Ishikawa (cell line): ENCODE measurements around the gene DNAH2.

ENCODE experiments used
- CEBPB ChIP-seq: IDR thresholded peaks from 2 replicates; pipeline ENCODE4 v1.6.1; 2012
- CREB1 ChIP-seq: IDR thresholded peaks from 2 replicates; pipeline ENCODE4 v1.6.1; 2012; ENCODE audit warnings: low read depth
- EGR1 ChIP-seq: IDR thresholded peaks from 2 replicates; pipeline ENCODE4 v1.6.1; 2012
- EP300 ChIP-seq: IDR thresholded peaks from 2 replicates; pipeline ENCODE4 v1.6.1; 2012; ENCODE audit warnings: borderline replicate concordance
- FOXM1 ChIP-seq: IDR thresholded peaks from 2 replicates; pipeline ENCODE4 v1.6.1; 2012; ENCODE audit warnings: low read depth, borderline replicate concordance
- NFIC ChIP-seq: IDR thresholded peaks from 2 replicates; pipeline ENCODE4 v1.6.1; 2012
- RAD21 ChIP-seq: IDR thresholded peaks from 2 replicates; pipeline ENCODE4 v1.6.1; 2012; ENCODE audit warnings: low read depth
- TAF1 ChIP-seq: IDR thresholded peaks from 2 replicates; pipeline ENCODE4 v1.6.1; 2012; ENCODE audit warnings: low read depth, mild to moderate bottlenecking
- TCF12 ChIP-seq: IDR thresholded peaks from 2 replicates; pipeline ENCODE4 v1.6.1; 2012; ENCODE audit warnings: low read depth
- TEAD4 ChIP-seq: IDR thresholded peaks from 2 replicates; pipeline ENCODE4 v1.6.1; 2012
- YY1 ChIP-seq: IDR thresholded peaks from 2 replicates; pipeline ENCODE4 v1.6.1; 2012; ENCODE audit warnings: low read depth
- ZBTB7A ChIP-seq: IDR thresholded peaks from 2 replicates; pipeline ENCODE4 v1.6.1; 2012; ENCODE audit warnings: low read depth
- TF ChIP-seq, protein P1 (sequence below): IDR thresholded peaks from 2 replicates; pipeline ENCODE4 v1.6.1; 2012
- TF ChIP-seq, protein P2 (sequence below): IDR thresholded peaks from 2 replicates; pipeline ENCODE4 v1.6.1; 2012
- TF ChIP-seq, protein P3 (sequence below): IDR thresholded peaks from 2 replicates; pipeline ENCODE4 v1.6.1; 2012; ENCODE audit warnings: low read depth, mild to moderate bottlenecking

DNAH2 gene, protein sequence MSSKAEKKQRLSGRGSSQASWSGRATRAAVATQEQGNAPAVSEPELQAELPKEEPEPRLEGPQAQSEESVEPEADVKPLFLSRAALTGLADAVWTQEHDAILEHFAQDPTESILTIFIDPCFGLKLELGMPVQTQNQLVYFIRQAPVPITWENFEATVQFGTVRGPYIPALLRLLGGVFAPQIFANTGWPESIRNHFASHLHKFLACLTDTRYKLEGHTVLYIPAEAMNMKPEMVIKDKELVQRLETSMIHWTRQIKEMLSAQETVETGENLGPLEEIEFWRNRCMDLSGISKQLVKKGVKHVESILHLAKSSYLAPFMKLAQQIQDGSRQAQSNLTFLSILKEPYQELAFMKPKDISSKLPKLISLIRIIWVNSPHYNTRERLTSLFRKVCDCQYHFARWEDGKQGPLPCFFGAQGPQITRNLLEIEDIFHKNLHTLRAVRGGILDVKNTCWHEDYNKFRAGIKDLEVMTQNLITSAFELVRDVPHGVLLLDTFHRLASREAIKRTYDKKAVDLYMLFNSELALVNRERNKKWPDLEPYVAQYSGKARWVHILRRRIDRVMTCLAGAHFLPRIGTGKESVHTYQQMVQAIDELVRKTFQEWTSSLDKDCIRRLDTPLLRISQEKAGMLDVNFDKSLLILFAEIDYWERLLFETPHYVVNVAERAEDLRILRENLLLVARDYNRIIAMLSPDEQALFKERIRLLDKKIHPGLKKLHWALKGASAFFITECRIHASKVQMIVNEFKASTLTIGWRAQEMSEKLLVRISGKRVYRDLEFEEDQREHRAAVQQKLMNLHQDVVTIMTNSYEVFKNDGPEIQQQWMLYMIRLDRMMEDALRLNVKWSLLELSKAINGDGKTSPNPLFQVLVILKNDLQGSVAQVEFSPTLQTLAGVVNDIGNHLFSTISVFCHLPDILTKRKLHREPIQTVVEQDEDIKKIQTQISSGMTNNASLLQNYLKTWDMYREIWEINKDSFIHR (N-terminal part only)

DNA sequence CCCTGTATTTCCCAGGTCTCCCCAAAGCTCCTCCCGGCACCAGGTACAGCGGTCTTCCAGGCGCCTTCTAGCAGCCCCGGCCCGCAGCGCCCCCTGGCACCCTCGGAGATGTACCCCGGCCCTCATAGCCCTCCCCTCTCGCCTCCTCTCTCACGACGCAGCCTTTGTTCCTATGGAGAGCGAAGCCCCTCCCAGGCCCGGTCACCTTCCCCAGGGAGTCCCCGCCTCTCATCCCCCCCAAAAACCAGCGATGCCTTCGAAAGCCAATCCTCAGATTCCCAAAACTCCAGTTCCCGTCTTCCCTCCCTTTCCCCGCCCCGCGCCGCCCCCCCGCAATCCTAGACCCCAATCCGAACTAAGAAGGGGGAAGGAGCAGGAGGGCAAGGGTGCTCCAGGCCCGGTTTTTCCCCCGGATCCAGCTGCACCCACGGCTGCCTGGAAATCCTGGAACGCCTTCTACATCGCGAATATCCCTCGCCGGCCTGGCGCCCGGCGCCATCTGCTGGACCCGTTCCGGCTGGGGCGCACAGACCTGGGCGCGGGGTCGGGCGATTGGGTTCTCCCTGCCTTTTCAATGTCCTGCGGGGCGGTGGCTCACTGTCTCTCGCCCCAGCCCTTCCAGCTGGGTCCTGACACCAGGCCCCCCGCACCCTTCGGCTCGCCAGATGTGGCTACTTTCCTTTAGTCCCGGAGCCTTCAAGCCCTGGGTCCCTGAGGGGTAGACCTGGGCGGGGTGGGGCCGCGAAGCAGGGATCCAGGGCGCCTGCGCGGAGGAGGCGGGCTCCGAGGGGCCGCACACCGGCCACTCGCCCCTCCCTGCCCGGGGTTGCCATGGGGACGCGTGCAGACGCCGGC is at the start of gene DNAH2:
Gene DNAH2 (plus strand): TSS at position 844 of the 855 bp plus-strand sequence. CDS start 1,991 bp downstream, outside the sequence.
- TF ChIP-seq TCF12, result peak; percentile 79
- no peak for TF ChIP-seq CEBPB
- no peak for TF ChIP-seq EP300
- peak; percentile 63 for TF ChIP-seq TEAD4
- TF ChIP-seq TAF1, result peak; percentile 68
- TF ChIP-seq FOXM1, result no peak
- TF ChIP-seq RAD21, result peak; percentile 63
- no peak; the same call in 1 of the 2 replicates for TF ChIP-seq ZBTB7A
- TF ChIP-seq CREB1, result 0 out of 2 replicates have a peak, but pooled peaks have one; percentile 13
- TF ChIP-seq EGR1, result peak; percentile 19; the same call in 1 of the 2 replicates
- peak; percentile 81 for TF ChIP-seq YY1
- TF ChIP-seq, protein P1, sequence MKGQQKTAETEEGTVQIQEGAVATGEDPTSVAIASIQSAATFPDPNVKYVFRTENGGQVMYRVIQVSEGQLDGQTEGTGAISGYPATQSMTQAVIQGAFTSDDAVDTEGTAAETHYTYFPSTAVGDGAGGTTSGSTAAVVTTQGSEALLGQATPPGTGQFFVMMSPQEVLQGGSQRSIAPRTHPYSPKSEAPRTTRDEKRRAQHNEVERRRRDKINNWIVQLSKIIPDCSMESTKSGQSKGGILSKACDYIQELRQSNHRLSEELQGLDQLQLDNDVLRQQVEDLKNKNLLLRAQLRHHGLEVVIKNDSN, result no peak
- TF ChIP-seq, protein P2, sequence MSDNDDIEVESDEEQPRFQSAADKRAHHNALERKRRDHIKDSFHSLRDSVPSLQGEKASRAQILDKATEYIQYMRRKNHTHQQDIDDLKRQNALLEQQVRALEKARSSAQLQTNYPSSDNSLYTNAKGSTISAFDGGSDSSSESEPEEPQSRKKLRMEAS, result peak; percentile 77
- peak; percentile 59 for TF ChIP-seq NFIC

DNA sequence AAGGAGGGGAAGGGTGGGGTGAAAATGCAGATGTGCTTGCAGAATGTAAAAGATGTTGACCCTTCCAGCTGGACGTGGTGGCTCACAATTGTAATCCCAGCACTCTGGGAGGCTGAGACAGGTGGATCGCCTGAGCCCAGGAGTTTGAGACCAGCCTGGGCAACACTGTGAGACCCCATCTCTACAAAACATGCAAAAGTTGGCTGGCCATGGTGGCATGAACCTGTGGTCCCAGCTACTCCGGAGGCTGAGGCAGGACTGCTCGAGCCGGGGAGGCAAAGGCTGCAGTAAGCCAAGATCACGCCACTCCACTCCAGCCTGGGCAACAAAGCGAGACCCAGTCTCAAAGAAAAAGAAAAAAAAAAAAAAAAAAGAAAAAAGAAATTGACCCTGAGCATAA is 49.1 kb upstream of the DNAH2 start:
- TF ChIP-seq EP300 (no peak), NFIC (no peak)
- TF ChIP-seq, protein P3, sequence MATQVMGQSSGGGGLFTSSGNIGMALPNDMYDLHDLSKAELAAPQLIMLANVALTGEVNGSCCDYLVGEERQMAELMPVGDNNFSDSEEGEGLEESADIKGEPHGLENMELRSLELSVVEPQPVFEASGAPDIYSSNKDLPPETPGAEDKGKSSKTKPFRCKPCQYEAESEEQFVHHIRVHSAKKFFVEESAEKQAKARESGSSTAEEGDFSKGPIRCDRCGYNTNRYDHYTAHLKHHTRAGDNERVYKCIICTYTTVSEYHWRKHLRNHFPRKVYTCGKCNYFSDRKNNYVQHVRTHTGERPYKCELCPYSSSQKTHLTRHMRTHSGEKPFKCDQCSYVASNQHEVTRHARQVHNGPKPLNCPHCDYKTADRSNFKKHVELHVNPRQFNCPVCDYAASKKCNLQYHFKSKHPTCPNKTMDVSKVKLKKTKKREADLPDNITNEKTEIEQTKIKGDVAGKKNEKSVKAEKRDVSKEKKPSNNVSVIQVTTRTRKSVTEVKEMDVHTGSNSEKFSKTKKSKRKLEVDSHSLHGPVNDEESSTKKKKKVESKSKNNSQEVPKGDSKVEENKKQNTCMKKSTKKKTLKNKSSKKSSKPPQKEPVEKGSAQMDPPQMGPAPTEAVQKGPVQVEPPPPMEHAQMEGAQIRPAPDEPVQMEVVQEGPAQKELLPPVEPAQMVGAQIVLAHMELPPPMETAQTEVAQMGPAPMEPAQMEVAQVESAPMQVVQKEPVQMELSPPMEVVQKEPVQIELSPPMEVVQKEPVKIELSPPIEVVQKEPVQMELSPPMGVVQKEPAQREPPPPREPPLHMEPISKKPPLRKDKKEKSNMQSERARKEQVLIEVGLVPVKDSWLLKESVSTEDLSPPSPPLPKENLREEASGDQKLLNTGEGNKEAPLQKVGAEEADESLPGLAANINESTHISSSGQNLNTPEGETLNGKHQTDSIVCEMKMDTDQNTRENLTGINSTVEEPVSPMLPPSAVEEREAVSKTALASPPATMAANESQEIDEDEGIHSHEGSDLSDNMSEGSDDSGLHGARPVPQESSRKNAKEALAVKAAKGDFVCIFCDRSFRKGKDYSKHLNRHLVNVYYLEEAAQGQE, result no peak

DNA sequence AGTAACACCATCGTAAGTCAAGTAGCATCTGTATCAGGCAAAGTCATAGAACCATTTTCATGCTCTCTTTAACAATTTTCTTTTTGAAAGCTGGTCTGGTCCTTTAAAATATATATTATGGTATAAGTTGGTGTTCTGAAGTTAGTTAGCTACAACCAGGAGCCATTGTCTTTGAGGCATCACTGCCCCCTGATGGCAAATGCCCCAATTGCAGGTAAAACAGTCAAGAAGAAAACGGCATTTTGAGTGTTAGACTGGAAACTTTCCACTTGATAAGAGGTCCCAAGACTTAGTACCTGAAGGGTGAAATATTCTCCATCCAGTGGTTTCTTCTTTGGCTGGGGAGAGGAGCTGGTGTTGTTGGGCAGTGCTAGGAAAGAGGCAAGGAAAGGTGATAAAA is 44.3 kb upstream of the DNAH2 start:
- TF ChIP-seq CREB1 (no peak), EP300 (no peak), RAD21 (peak; percentile 59), FOXM1 (no peak), YY1 (no peak)
- TF ChIP-seq, protein P3, result no peak

DNA sequence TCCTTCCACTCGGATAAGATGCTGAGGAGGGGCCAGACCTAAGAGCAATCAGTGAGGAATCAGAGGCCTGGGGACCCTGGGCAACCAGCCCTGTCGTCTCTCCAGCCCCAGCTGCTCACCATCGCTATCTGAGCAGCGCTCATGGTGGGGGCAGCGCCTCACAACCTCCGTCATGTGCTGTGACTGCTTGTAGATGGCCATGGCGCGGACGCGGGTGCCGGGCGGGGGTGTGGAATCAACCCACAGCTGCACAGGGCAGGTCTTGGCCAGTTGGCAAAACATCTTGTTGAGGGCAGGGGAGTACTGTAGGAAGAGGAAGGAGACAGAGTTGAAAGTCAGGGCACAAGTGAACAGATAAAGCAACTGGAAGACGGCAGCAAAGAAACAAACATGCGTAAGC is 42.6 kb upstream of the DNAH2 start:
- TF ChIP-seq ZBTB7A (no peak), TAF1 (no peak), NFIC (no peak), FOXM1 (no peak), TEAD4 (no peak), TCF12 (no peak), EGR1 (no peak), YY1 (no peak), CEBPB (no peak), EP300 (no peak), CREB1 (no peak), RAD21 (no peak)
- TF ChIP-seq, protein P3, result no peak
- TF ChIP-seq, protein P1, result no peak
- TF ChIP-seq, protein P2, result no peak
